Type B pancreatic cell (in vitro differentiated cells): ENCODE results near the gene TAOK3. TPM values are rescaled to one million over a fixed set of nuclear protein-coding genes. Genes with fewer than 3 reads are reported as not detected.
"Not testable (repeated sequence)": the region's sequence is repeated elsewhere in the genome, so short reads cannot be mapped to it uniquely, and the experiment has no call there.

Experiments
- DNase-seq: peaks from one replicate; pipeline ENCODE4 v3.0.0; 2021; ENCODE audit warnings: mixed read lengths; ENCODE audit not compliant: unreplicated experiment; ENCODE audit errors: extremely low spot score
- H3K27ac Mint-ChIP-seq: 2 replicates; pipeline ENCODE4 v1.8.0; 2021; ENCODE audit warnings: mild to moderate bottlenecking, mixed read lengths
- H3K27me3 Mint-ChIP-seq: 2 replicates; pipeline ENCODE4 v1.8.0; 2021; ENCODE audit warnings: mixed read lengths
- H3K36me3 Mint-ChIP-seq: 2 replicates; pipeline ENCODE4 v1.8.0; 2021; ENCODE audit warnings: mixed read lengths
- H3K4me1 Mint-ChIP-seq: one replicate; pipeline ENCODE4 v1.8.0; 2021; ENCODE audit warnings: mixed read lengths; ENCODE audit not compliant: unreplicated experiment
- H3K4me3 Mint-ChIP-seq: 2 replicates; pipeline ENCODE4 v1.8.0; 2021; ENCODE audit warnings: mild to moderate bottlenecking, mixed read lengths
- H3K9me3 Mint-ChIP-seq: 2 replicates; pipeline ENCODE4 v1.8.0; 2021; ENCODE audit warnings: mixed read lengths
- CTCF ChIP-seq: fragments of 200-600 bp; sonication (generic); conservative IDR thresholded peaks from 2 replicates; pipeline ENCODE4 v1.5.0; 2021; ENCODE audit warnings: antibody characterized with exemption, mild to moderate bottlenecking
- total RNA-seq: library from RNA; stranded (reverse); gene quantifications from 2 replicates; pipeline ENCODE4 v1.2.1, GENCODE V29; 2021; ENCODE audit warnings: low replicate concordance

The TAOK3 gene
- total RNA-seq, 1 donor from 2014 or later: 15.8 TPM

GRCh38 chr12:118315821-118316220 is 56.9 kb downstream of the TAOK3 start:
- no peak overlapping the region for H3K27ac Mint-ChIP-seq
- peaks cover 6% of the 10 kb centered on the region for H3K9me3 Mint-ChIP-seq
- H3K4me3 Mint-ChIP-seq: no peak overlapping the region

GRCh38 chr12:118312578-118312977 is 60.1 kb downstream of the TAOK3 start:
- Mint-ChIP-seq H3K9me3 (no peaks in the 10 kb centered on the region), H3K27me3 (no peaks in the 10 kb centered on the region), H3K36me3 (no peaks in the 10 kb centered on the region), H3K4me1 (peaks cover under 1% of the 10 kb centered on the region), H3K4me3 (no peak overlapping the region), H3K27ac (no peak overlapping the region)
- no peak for DNase-seq
- no peak for TF ChIP-seq CTCF

More at GRCh38 chr12:118315821-118316220, 56.9 kb downstream of the TAOK3 start:
- Mint-ChIP-seq H3K4me1 (no peaks in the 10 kb centered on the region), H3K27me3 (no peaks in the 10 kb centered on the region), H3K36me3 (peaks cover 5% of the 10 kb centered on the region)
- DNase-seq: no peak
- no peak for TF ChIP-seq CTCF

- H3K27ac Mint-ChIP-seq: no peak overlapping the region
- no peak for TF ChIP-seq CTCF
- no peaks in the 10 kb centered on the region for H3K9me3 Mint-ChIP-seq
Measured at GRCh38 chr12:118311666-118312065, 61.0 kb downstream of the TAOK3 start.

GRCh38 chr12:118310320-118310719 is 62.4 kb downstream of the TAOK3 start:
- DNase-seq: no peak
- peaks cover 8% of the 10 kb centered on the region for H3K4me1 Mint-ChIP-seq
- H3K4me3 Mint-ChIP-seq: no peak overlapping the region
- H3K9me3 Mint-ChIP-seq: no peaks in the 10 kb centered on the region
- no peak for TF ChIP-seq CTCF
- H3K36me3 Mint-ChIP-seq: no peaks in the 10 kb centered on the region
- H3K27ac Mint-ChIP-seq: no peak overlapping the region
- no peaks in the 10 kb centered on the region for H3K27me3 Mint-ChIP-seq

More at GRCh38 chr12:118311666-118312065, 61.0 kb downstream of the TAOK3 start:
- no peak for DNase-seq
- Mint-ChIP-seq H3K36me3 (no peaks in the 10 kb centered on the region), H3K27me3 (no peaks in the 10 kb centered on the region), H3K4me1 (peaks cover 8% of the 10 kb centered on the region), H3K4me3 (no peak overlapping the region)

GRCh38 chr12:118308006-118308405 is 64.7 kb downstream of the TAOK3 start:
- H3K9me3 Mint-ChIP-seq, H3K4me1 Mint-ChIP-seq, H3K4me3 Mint-ChIP-seq, H3K27ac Mint-ChIP-seq, H3K27me3 Mint-ChIP-seq, DNase-seq, H3K36me3 Mint-ChIP-seq: not testable (repeated sequence)

- no peak for DNase-seq
- Mint-ChIP-seq H3K27ac (no peak overlapping the region), H3K4me1 (peaks cover 8% of the 10 kb centered on the region), H3K27me3 (no peaks in the 10 kb centered on the region), H3K36me3 (no peaks in the 10 kb centered on the region), H3K4me3 (no peak overlapping the region), H3K9me3 (no peaks in the 10 kb centered on the region)
- no peak for TF ChIP-seq CTCF
Measured at GRCh38 chr12:118307069-118307954, 65.4 kb downstream of the TAOK3 start.
